HEK293 (cell line): ENCODE data around the gene MRPS18A.
"Not testable (repeated sequence)": the region's sequence is repeated elsewhere in the genome, so short reads cannot be mapped to it uniquely, and the experiment has no call there.

ENCODE experiments used
- CTCF ChIA-PET: fragments of 350-600 bp; formaldehyde crosslinking; extraction: SDS; loops from one replicate; lab custom pipeline; 2021; ENCODE audit warnings: antibody characterized with exemption; lab: Yijun Ruan, JAX
- POLR2A ChIA-PET: fragments of 300-600 bp; formaldehyde crosslinking; extraction: SDS; loops from one replicate; lab custom pipeline; 2020; ENCODE audit warnings: antibody characterized with exemption, inconsistent platforms; lab: Yijun Ruan, JAX
- H3K27ac ChIP-seq: fragments of 200-500 bp; sonication (Bioruptor generic); 2 replicates; pipeline ENCODE4 v1.5.1; 2014; ENCODE audit warnings: low read depth, low read length, control low read depth, inconsistent platforms; ENCODE audit errors: extremely low read depth
- H3K36me3 ChIP-seq, 2 experiments: fragments of 200-500 bp in 1 of 2; sonication (Bioruptor generic) in 1 of 2; 1 replicate in 1 of 2; 2 replicates in 1 of 2; pipeline ENCODE4 v1.5.1; 2014 to 2017; ENCODE audit warnings: inconsistent platforms in 2 of 2, low read length in 2 of 2; ENCODE audit not compliant: control insufficient read depth in 2 of 2, insufficient read depth in 1 of 2
- H3K4me1 ChIP-seq: fragments of 200-500 bp; sonication (Bioruptor generic); 2 replicates; pipeline ENCODE4 v1.5.1; 2014; ENCODE audit warnings: mild to moderate bottlenecking, low read length, inconsistent platforms; ENCODE audit not compliant: control insufficient read depth, insufficient read depth
- H3K4me3 ChIP-seq: 2 replicates; pipeline ENCODE4 v1.5.1; 2011; ENCODE audit warnings: low read depth, mild to moderate bottlenecking, control low read depth, low read length, moderate library complexity
- H3K9me3 ChIP-seq: fragments of 200-500 bp; sonication (Bioruptor generic); 2 replicates; pipeline ENCODE4 v1.5.1; 2014; ENCODE audit warnings: low read depth, low read length, inconsistent platforms; ENCODE audit not compliant: control insufficient read depth, insufficient read depth
- HOXC10 ChIP-seq: sonication (generic); formaldehyde crosslinking; IDR thresholded peaks from 2 replicates; pipeline ENCODE4 v1.8.1; 2023; ENCODE audit warnings: mild to moderate bottlenecking, missing genetic modification reagents
- KLF7 ChIP-seq: fragments of 450-650 bp; formaldehyde crosslinking; IDR thresholded peaks from 2 replicates; pipeline ENCODE4 v1.5.1; 2016; ENCODE audit warnings: missing biosample characterization, missing genetic modification characterization, borderline replicate concordance
- PRDM4 ChIP-seq: fragments of 450-650 bp; formaldehyde crosslinking; IDR thresholded peaks from 2 replicates; pipeline ENCODE4 v1.5.1; 2017; ENCODE audit warnings: missing biosample characterization, missing genetic modification characterization
- SCRT2 ChIP-seq: fragments of 450-650 bp; formaldehyde crosslinking; IDR thresholded peaks from 2 replicates; pipeline ENCODE4 v1.5.1; 2016; ENCODE audit warnings: missing biosample characterization, missing genetic modification characterization
- ZFHX2 ChIP-seq: fragments of 450-650 bp; formaldehyde crosslinking; conservative IDR thresholded peaks from 2 replicates; pipeline ENCODE4 v1.5.1; 2016; ENCODE audit warnings: missing biosample characterization, missing genetic modification characterization
- ZNF174 ChIP-seq: fragments of 450-650 bp; formaldehyde crosslinking; IDR thresholded peaks from 2 replicates; pipeline ENCODE4 v1.5.0; 2017; ENCODE audit warnings: missing biosample characterization, mild to moderate bottlenecking, missing genetic modification characterization
- ZNF211 ChIP-seq: fragments of 450-650 bp; formaldehyde crosslinking; IDR thresholded peaks from 2 replicates; pipeline ENCODE4 v1.5.1; 2016; ENCODE audit warnings: low read depth, missing biosample characterization, missing genetic modification characterization
- ZNF221 ChIP-seq: fragments of 450-650 bp; formaldehyde crosslinking; IDR thresholded peaks from 2 replicates; pipeline ENCODE4 v1.5.1; 2017; ENCODE audit warnings: missing biosample characterization, missing genetic modification characterization, borderline replicate concordance
- ZNF280D ChIP-seq: fragments of 450-650 bp; formaldehyde crosslinking; IDR thresholded peaks from 2 replicates; pipeline ENCODE4 v1.5.1; 2016; ENCODE audit warnings: missing biosample characterization, missing genetic modification characterization
- ZNF350 ChIP-seq: fragments of 450-650 bp; formaldehyde crosslinking; IDR thresholded peaks from 2 replicates; pipeline ENCODE4 v1.5.0; 2017; ENCODE audit warnings: missing biosample characterization, mild to moderate bottlenecking, missing genetic modification characterization
- ZNF501 ChIP-seq: fragments of 450-650 bp; formaldehyde crosslinking; IDR thresholded peaks from 2 replicates; pipeline ENCODE4 v1.5.1; 2016; ENCODE audit warnings: missing biosample characterization, missing genetic modification characterization
- ZNF530 ChIP-seq: fragments of 450-650 bp; formaldehyde crosslinking; IDR thresholded peaks from 2 replicates; pipeline ENCODE4 v1.5.1; 2016; ENCODE audit warnings: low read depth, missing biosample characterization, missing genetic modification characterization
- ZNF704 ChIP-seq: fragments of 450-650 bp; formaldehyde crosslinking; IDR thresholded peaks from 2 replicates; pipeline ENCODE4 v1.5.1; 2016; ENCODE audit warnings: missing biosample characterization, missing genetic modification characterization
- TF ChIP-seq, protein P1 (sequence below): fragments of 450-650 bp; formaldehyde crosslinking; IDR thresholded peaks from 2 replicates; pipeline ENCODE4 v1.5.1; 2016; ENCODE audit warnings: missing biosample characterization, missing genetic modification characterization
- TF ChIP-seq, protein P2 (sequence below): fragments of 450-650 bp; formaldehyde crosslinking; IDR thresholded peaks from 2 replicates; pipeline ENCODE4 v1.5.1; 2017; ENCODE audit warnings: missing biosample characterization, mild to moderate bottlenecking, missing genetic modification characterization, moderate library complexity
- TF ChIP-seq, protein P3 (sequence below): fragments of 450-650 bp; formaldehyde crosslinking; IDR thresholded peaks from 2 replicates; pipeline ENCODE4 v1.5.1; 2016; ENCODE audit warnings: missing biosample characterization, missing genetic modification characterization

MRPS18A gene

GRCh38 chr6:43666196-43666920 lies 21.2 kb downstream of the MRPS18A start (continued):
- no peak for TF ChIP-seq ZNF280D (tag by site-specific recombination)
- TF ChIP-seq, protein P1, sequence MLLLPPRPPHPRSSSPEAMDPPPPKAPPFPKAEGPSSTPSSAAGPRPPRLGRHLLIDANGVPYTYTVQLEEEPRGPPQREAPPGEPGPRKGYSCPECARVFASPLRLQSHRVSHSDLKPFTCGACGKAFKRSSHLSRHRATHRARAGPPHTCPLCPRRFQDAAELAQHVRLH (tag by site-specific recombination), result no peak
- TF ChIP-seq ZNF350 (tag by site-specific recombination), result no peak
- TF ChIP-seq, all 188 proteins: peak for 0

- peaks cover 3% of the 10 kb centered on the region; the same call in 1 of the 2 replicates for H3K4me1 ChIP-seq
- H3K27ac ChIP-seq, result no peak overlapping the region
- no peaks in the 10 kb centered on the region for H3K9me3 ChIP-seq
- H3K36me3 ChIP-seq, result peaks cover 0 to under 1% of the 10 kb centered on the region in 2 experiments; a peak in 1 of 3 replicates
- H3K4me3 ChIP-seq, result no peak overlapping the region
- TF ChIP-seq PRDM4 (no peak), KLF7 (tag by site-specific recombination) (no peak), HOXC10 (CRISPR knock-in tag) (no peak)
- TF ChIP-seq, protein P1 (tag by site-specific recombination), result no peak
- POLR2A ChIA-PET, result interaction anchor here (1.1 to 1.4 kb wide), 3 partner anchors 18 to 36 kb away, joined by 3 to 4 read pairs (median 4); partner anchors contain the start of genes GTPBP2 and RSPH9
- CTCF ChIA-PET, result interaction anchor here (0.5 to 7.2 kb wide), 19 partner anchors 11 to 414 kb away, joined by 3 to 101 read pairs (median 5); partner anchors contain the start of gene MRPS18A
Measured at GRCh38 chr6:43665376-43665775, 22.2 kb downstream of the MRPS18A start.

GRCh38 chr6:43662948-43663347 lies 24.6 kb downstream of the MRPS18A start:
- ChIA-PET CTCF (interaction anchor here (0.6 to 1.5 kb wide), 5 partner anchors 40 to 416 kb away, joined by 3 to 4 read pairs (median 3); no protein-coding TSS in a partner anchor), POLR2A (interaction anchor here (2.0 kb wide), 1 partner anchor 27 kb away, joined by 4 read pairs; the partner anchor contains the start of gene MAD2L1BP)
- not testable (repeated sequence) for H3K4me1 ChIP-seq, H3K4me3 ChIP-seq, H3K9me3 ChIP-seq, H3K36me3 ChIP-seq, H3K27ac ChIP-seq

DNA sequence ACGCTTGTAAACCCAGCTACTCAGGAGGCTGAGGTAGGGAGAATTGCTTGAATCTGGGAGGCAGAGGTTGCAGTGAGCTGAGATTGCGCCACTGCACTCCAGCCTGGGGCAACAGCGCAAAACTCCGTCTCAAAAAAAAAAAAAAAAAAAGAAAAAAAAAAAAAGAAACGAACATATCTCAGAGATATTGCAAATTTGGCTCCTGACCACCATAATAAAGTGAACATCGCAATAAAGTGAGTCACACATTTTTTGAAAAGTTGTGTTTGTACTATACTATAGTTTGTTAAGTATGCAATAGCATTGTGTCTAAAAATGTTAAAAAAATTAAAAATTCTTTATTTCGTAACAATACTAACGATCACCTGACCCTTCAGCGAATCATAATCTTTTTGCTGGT lies 29.4 kb downstream of the MRPS18A start:
- Histone ChIP-seq H3K36me3 (no peaks in the 10 kb centered on the region), H3K9me3 (no peaks in the 10 kb centered on the region), H3K4me3 (no peak overlapping the region), H3K4me1 (no peaks in the 10 kb centered on the region), H3K27ac (no peak overlapping the region)
- ChIA-PET POLR2A (no interaction called here), CTCF (interaction anchor here (0.7 to 1.7 kb wide), 3 partner anchors 10 to 105 kb away, joined by 3 to 5 read pairs (median 5); no protein-coding TSS in a partner anchor)
- TF ChIP-seq SCRT2 (tag by site-specific recombination) (no peak), ZNF350 (tag by site-specific recombination) (no peak), ZNF211 (no peak), ZNF704 (tag by site-specific recombination) (no peak), ZNF530 (tag by site-specific recombination) (no peak), ZNF221 (tag by site-specific recombination) (no peak), ZNF174 (tag by site-specific recombination) (no peak), ZFHX2 (tag by site-specific recombination) (no peak), ZNF501 (tag by site-specific recombination) (no peak)
- TF ChIP-seq, protein P2, sequence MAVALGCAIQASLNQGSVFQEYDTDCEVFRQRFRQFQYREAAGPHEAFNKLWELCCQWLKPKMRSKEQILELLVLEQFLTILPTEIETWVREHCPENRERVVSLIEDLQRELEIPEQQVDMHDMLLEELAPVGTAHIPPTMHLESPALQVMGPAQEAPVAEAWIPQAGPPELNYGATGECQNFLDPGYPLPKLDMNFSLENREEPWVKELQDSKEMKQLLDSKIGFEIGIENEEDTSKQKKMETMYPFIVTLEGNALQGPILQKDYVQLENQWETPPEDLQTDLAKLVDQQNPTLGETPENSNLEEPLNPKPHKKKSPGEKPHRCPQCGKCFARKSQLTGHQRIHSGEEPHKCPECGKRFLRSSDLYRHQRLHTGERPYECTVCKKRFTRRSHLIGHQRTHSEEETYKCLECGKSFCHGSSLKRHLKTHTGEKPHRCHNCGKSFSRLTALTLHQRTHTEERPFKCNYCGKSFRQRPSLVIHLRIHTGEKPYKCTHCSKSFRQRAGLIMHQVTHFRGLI, result no peak
- TF ChIP-seq, protein P3, sequence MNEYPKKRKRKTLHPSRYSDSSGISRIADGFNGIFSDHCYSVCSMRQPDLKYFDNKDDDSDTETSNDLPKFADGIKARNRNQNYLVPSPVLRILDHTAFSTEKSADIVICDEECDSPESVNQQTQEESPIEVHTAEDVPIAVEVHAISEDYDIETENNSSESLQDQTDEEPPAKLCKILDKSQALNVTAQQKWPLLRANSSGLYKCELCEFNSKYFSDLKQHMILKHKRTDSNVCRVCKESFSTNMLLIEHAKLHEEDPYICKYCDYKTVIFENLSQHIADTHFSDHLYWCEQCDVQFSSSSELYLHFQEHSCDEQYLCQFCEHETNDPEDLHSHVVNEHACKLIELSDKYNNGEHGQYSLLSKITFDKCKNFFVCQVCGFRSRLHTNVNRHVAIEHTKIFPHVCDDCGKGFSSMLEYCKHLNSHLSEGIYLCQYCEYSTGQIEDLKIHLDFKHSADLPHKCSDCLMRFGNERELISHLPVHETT (tag by site-specific recombination), result no peak
